B cell (primary cell): ENCODE data around the gene SPATA7. TPM values are rescaled to one million over a fixed set of nuclear protein-coding genes. Genes with fewer than 3 reads are reported as not detected.

ENCODE experiments used
- ATAC-seq: fragments of 200-7000 bp; cut with Tn5 transposase; one replicate; pipeline ENCODE4 v1.10.0; 2021; ENCODE audit warnings: low read depth, mild to moderate bottlenecking, moderate number of reproducible peaks, moderate library complexity
- CTCF ChIA-PET: fragments of 350-600 bp; sonication (Branson Sonifier 250); formaldehyde crosslinking; loops from one replicate; lab custom pipeline; 2021; ENCODE audit warnings: antibody characterized with exemption, inconsistent platforms; lab: Charles Lee
- POLR2A ChIA-PET: fragments of 350-600 bp; sonication (Branson Sonifier 250); formaldehyde crosslinking; loops from one replicate; lab custom pipeline; 2021; ENCODE audit warnings: antibody characterized with exemption; lab: Charles Lee
- DNase-seq: peaks from one replicate; pipeline ENCODE4 v3.0.0; 2013
- H2AFZ ChIP-seq: 2 replicates; pipeline ENCODE4 v1.6.1; 2012; ENCODE audit warnings: mild to moderate bottlenecking, low read depth, low read length; ENCODE audit not compliant: insufficient read depth, poor library complexity, severe bottlenecking
- H3K27ac ChIP-seq, 2 donors: 1 replicate in 1 of 2; 2 replicates in 1 of 2; pipeline ENCODE4 v1.5.1; 2012 to 2013; ENCODE audit warnings: low read length in 2 of 2, mild to moderate bottlenecking in 2 of 2, moderate library complexity in 1 of 2
- H3K27me3 ChIP-seq, 4 experiments: fragments of 200-600 bp in 1 of 4; sonication (generic) in 1 of 4; replicated peaks in 1 of 4; 1 replicate in 2 of 4; 2 replicates in 2 of 4; pipeline versions ENCODE4 v1.6.1 to v1.7.0; 2013 to 2016; ENCODE audit warnings: low read length in 3 of 4, mild to moderate bottlenecking in 2 of 4, mixed read lengths in 1 of 4, moderate library complexity in 1 of 4; ENCODE audit not compliant: insufficient read depth in 4 of 4, control insufficient read depth in 3 of 4; ENCODE audit errors: control extremely low read depth in 1 of 4
- H3K36me3 ChIP-seq, 2 experiments: replicated peaks in 1 of 2; 1 replicate in 1 of 2; 2 replicates in 1 of 2; pipeline versions ENCODE4 v1.6.1 to v1.7.1; 2013; ENCODE audit warnings: low read length in 1 of 2; ENCODE audit not compliant: insufficient read depth in 2 of 2, control insufficient read depth in 1 of 2; ENCODE audit errors: control extremely low read depth in 1 of 2, extremely low read depth in 1 of 2
- H3K4me1 ChIP-seq, 2 donors: fragments of 200-600 bp in 1 of 2; sonication (generic) in 1 of 2; 1 replicate in 1 of 2; 2 replicates in 1 of 2; pipeline versions ENCODE4 v1.5.1 to v1.6.1; 2013 to 2017; ENCODE audit warnings: low read length in 2 of 2; ENCODE audit not compliant: control insufficient read depth in 2 of 2, insufficient read depth in 2 of 2
- H3K4me2 ChIP-seq: replicated peaks from 2 replicates; pipeline ENCODE3; 2012; ENCODE audit warnings: mild to moderate bottlenecking, low read depth, low read length; ENCODE audit not compliant: poor library complexity, severe bottlenecking
- H3K4me3 ChIP-seq, 5 experiments: fragments of 200-600 bp in 1 of 5; sonication (generic) in 1 of 5; 1 replicate in 3 of 5; 2 replicates in 2 of 5; pipeline versions ENCODE4 v1.5.1 to v1.7.0; 2011 to 2016; ENCODE audit warnings: low read length in 4 of 5, mild to moderate bottlenecking in 4 of 5, low read depth in 2 of 5, control low read depth in 1 of 5, moderate library complexity in 1 of 5; ENCODE audit not compliant: insufficient read depth in 1 of 5; ENCODE audit errors: control extremely low read depth in 1 of 5, extremely low read depth in 1 of 5
- H3K79me2 ChIP-seq: fragments of 200-600 bp; sonication (generic); one replicate; pipeline ENCODE4 v1.6.0; 2016; ENCODE audit warnings: low read length; ENCODE audit not compliant: control insufficient read depth, insufficient read depth
- H3K9ac ChIP-seq: fragments of 200-600 bp; sonication (generic); 2 replicates; pipeline ENCODE4 v1.6.1; 2017; ENCODE audit warnings: mild to moderate bottlenecking, low read length, moderate library complexity
- H3K9me3 ChIP-seq, 3 donors: one replicate each; pipeline versions ENCODE4 v1.6.1 to v1.7.1; 2013; ENCODE audit warnings: low read length in 2 of 3; ENCODE audit not compliant: control insufficient read depth in 2 of 3, insufficient read depth in 1 of 3; ENCODE audit errors: control extremely low read depth in 1 of 3
- H4K20me1 ChIP-seq: 2 replicates; pipeline ENCODE4 v1.6.0; 2012; ENCODE audit warnings: mild to moderate bottlenecking, low read length; ENCODE audit not compliant: insufficient read depth, control insufficient read depth, poor library complexity, severe bottlenecking
- H3K27ac Mint-ChIP-seq: one replicate; pipeline ENCODE4 v1.8.0; 2021; ENCODE audit warnings: mixed read lengths
- H3K27me3 Mint-ChIP-seq: one replicate; pipeline ENCODE4 v1.8.0; 2021; ENCODE audit warnings: mixed read lengths
- H3K4me1 Mint-ChIP-seq: one replicate; pipeline ENCODE4 v1.8.0; 2021; ENCODE audit warnings: mixed read lengths
- H3K4me3 Mint-ChIP-seq: one replicate; pipeline ENCODE4 v1.8.0; 2021; ENCODE audit warnings: mixed read lengths
- H3K9me3 Mint-ChIP-seq: one replicate; pipeline ENCODE4 v1.8.0; 2022; ENCODE audit warnings: mixed read lengths; ENCODE audit not compliant: insufficient read depth
- CTCF ChIP-seq: fragments of 200-600 bp; IDR thresholded peaks from one replicate; pipeline ENCODE4 v1.8.0; 2022; ENCODE audit warnings: antibody characterized with exemption, mild to moderate bottlenecking
- EZH2 ChIP-seq: IDR thresholded peaks from 2 replicates; pipeline ENCODE4 v1.6.1; 2012; ENCODE audit warnings: borderline replicate concordance, low read depth, mild to moderate bottlenecking, moderate library complexity, low read length; ENCODE audit not compliant: insufficient read depth, poor library complexity, severe bottlenecking
- WGBS: methylation state at CpG from one replicate; pipeline ENCODE4 v1.1.5; 2013; ENCODE audit warnings: missing lambda C conversion rate; ENCODE audit not compliant: insufficient coverage; 5-methylcytosine and 5-hydroxymethylcytosine counted together
- intact Hi-C: fragments of 100-400 bp; cut with micrococcal nuclease; formaldehyde crosslinking; loops from one replicate; pipeline ENCODE4 v1.10.0; 2022
- polyA plus RNA-seq: library from polyadenylated mRNA; depleted of rRNA; stranded (reverse); fragments of >200 nt; gene quantifications from 2 replicates; pipeline ENCODE4 v1.2.3, GENCODE V29; 2012
- total RNA-seq, 2 donors: library from RNA; stranded (reverse); fragments of 120-200 nt in 1 of 2; gene quantifications; 1 replicate in 1 of 2; 2 replicates in 1 of 2; pipeline versions ENCODE4 v1.2.3 to v1.2.4, GENCODE V29; 2013 to 2022

SPATA7 gene
- total and polyA plus RNA-seq, 2 donors (not counting 1 experiment from before 2014, with no cell fraction given), result 0.86 to 3.2 TPM

GRCh38 chr14:88346048-88346639 is 39.3 kb upstream of the SPATA7 start:
- peaks cover 18% of the 10 kb centered on the region for H3K27me3 Mint-ChIP-seq
- H3K9me3 Mint-ChIP-seq, result no peaks in the 10 kb centered on the region
- Histone ChIP-seq H4K20me1 (no peaks in the 10 kb centered on the region), H3K36me3 (no peaks in the 10 kb centered on the region), H3K79me2 (no peaks in the 10 kb centered on the region), H3K27ac (no peak overlapping the region), H3K9ac (no peak overlapping the region), H3K27me3 (no peaks in the 10 kb centered on the region), H3K4me1 (no peaks in the 10 kb centered on the region), H3K9me3 (no peaks in the 10 kb centered on the region), H3K4me2 (no peak overlapping the region), H2AFZ (no peak overlapping the region), H3K4me3 (no peak overlapping the region)
- H3K27ac Mint-ChIP-seq, result no peak overlapping the region
- no peak for TF ChIP-seq EZH2
- TF ChIP-seq CTCF, result no peak
- no peak overlapping the region for H3K4me3 Mint-ChIP-seq
- intact Hi-C loops, result no loop called here
- WGBS, result 82% methylated on average over 2 of the region's 5 CpGs
- CTCF ChIA-PET, result no interaction called here
- no peak for DNase-seq
- POLR2A ChIA-PET, result no interaction called here
- H3K4me1 Mint-ChIP-seq, result no peaks in the 10 kb centered on the region
- no peak for ATAC-seq

- H3K4me3 ChIP-seq, result no peak overlapping the region
- H3K9me3 Mint-ChIP-seq, result no peaks in the 10 kb centered on the region
- no peaks in the 10 kb centered on the region for H3K9me3 ChIP-seq
- DNase-seq (no peak), ATAC-seq (no peak)
- H3K4me2 ChIP-seq, result no peak overlapping the region
- no peak overlapping the region for H3K4me3 Mint-ChIP-seq
- H3K27me3 ChIP-seq, result no peaks in the 10 kb centered on the region
- no peaks in the 10 kb centered on the region for H3K4me1 ChIP-seq
- H2AFZ ChIP-seq, result no peak overlapping the region
- H4K20me1 ChIP-seq, result no peaks in the 10 kb centered on the region
- no CpG with 5 or more reads among the region's 3 CpGs for WGBS
- H3K79me2 ChIP-seq, result no peaks in the 10 kb centered on the region
- no peaks in the 10 kb centered on the region for H3K4me1 Mint-ChIP-seq
- CTCF ChIA-PET, result interaction anchor here (0.6 to 0.8 kb wide), 2 partner anchors 47 to 402 kb away, joined by 3 read pairs; no protein-coding TSS in a partner anchor
- peaks cover 12% of the 10 kb centered on the region for H3K27me3 Mint-ChIP-seq
- POLR2A ChIA-PET, result no interaction called here
- H3K27ac ChIP-seq, result no peak overlapping the region
- H3K36me3 ChIP-seq, result no peaks in the 10 kb centered on the region
- H3K27ac Mint-ChIP-seq, result no peak overlapping the region
- H3K9ac ChIP-seq, result no peak overlapping the region
- TF ChIP-seq CTCF, result no peak
- no peak for TF ChIP-seq EZH2
- intact Hi-C loops, result no loop called here
These were observed 36.9 kb upstream of the SPATA7 start for GRCh38 chr14:88348546-88348945.
